BLaER1 treated with 17β-estradiol and CSF1 and Interleukin-3, amounts not matched to agents 10 nM and 100 nM (cell line): ENCODE results near the gene ABHD14A.

Experiments used
- H3K27ac ChIP-seq, 11 experiments: shearing (Covaris generic); formaldehyde crosslinking; 2 replicates each; pipeline ENCODE4 v1.8.1; 2022
- H3K27me3 ChIP-seq, 11 experiments: shearing (Covaris generic); formaldehyde crosslinking; 2 replicates each; pipeline ENCODE4 v1.8.1; 2022
- H3K36me3 ChIP-seq, 11 experiments: shearing (Covaris generic); formaldehyde crosslinking; 2 replicates each; pipeline ENCODE4 v1.8.1; 2022
- H3K4me1 ChIP-seq, 10 experiments: shearing (Covaris generic); formaldehyde crosslinking; 2 replicates each; pipeline ENCODE4 v1.8.1; 2022
- H3K4me2 ChIP-seq, 11 experiments: shearing (Covaris generic); formaldehyde crosslinking; 2 replicates each; pipeline ENCODE4 v1.8.1; 2022
- H3K4me3 ChIP-seq, 10 experiments: shearing (Covaris generic); formaldehyde crosslinking; 2 replicates each; pipeline ENCODE4 v1.8.1; 2022
- H3K9ac ChIP-seq, 11 experiments: shearing (Covaris generic); formaldehyde crosslinking; 2 replicates each; pipeline ENCODE4 v1.8.1; 2022
- H3K9me3 ChIP-seq, 11 experiments: shearing (Covaris generic); formaldehyde crosslinking; replicated peaks in 1 of 11; 2 replicates each; pipeline ENCODE4 v1.8.1; 2022
- H4K20me1 ChIP-seq, 11 experiments: shearing (Covaris generic); formaldehyde crosslinking; 2 replicates each; pipeline ENCODE4 v1.8.1; 2022
- Cebpa-rat ChIP-seq, 11 experiments: shearing (Covaris generic); IDR thresholded peaks; 2 replicates each; pipeline ENCODE4 v1.8.1; 2022

The ABHD14A gene

GRCh38 chr3:52026041-52026440, 51.2 kb downstream of the ABHD14A start:
- peaks cover 0 to 3% (median 0%) of the 10 kb centered on the region in 11 experiments; a peak in 2 of 22 replicates for H3K9me3 ChIP-seq
- no peak overlapping the region for H3K4me3 ChIP-seq
- H3K27me3 ChIP-seq, result no peaks in the 10 kb centered on the region
- peak overlapping the region in 10 of 11 experiments; percentile 27 to 98 (median 88); a peak in 15 of 22 replicates for H3K4me2 ChIP-seq
- no peaks in the 10 kb centered on the region for H3K36me3 ChIP-seq
- TF ChIP-seq Cebpa-rat (IDR thresholded peaks at IDR 0.05), result no peak
- no peaks in the 10 kb centered on the region for H4K20me1 ChIP-seq
- H3K4me1 ChIP-seq, result peaks cover 55 to 88% (median 76%) of the 10 kb centered on the region in 10 experiments
- no peak overlapping the region for H3K9ac ChIP-seq
- H3K27ac ChIP-seq, result peak overlapping the region in 1 of 11 experiments; percentile 40; a peak in 3 of 22 replicates

DNA sequence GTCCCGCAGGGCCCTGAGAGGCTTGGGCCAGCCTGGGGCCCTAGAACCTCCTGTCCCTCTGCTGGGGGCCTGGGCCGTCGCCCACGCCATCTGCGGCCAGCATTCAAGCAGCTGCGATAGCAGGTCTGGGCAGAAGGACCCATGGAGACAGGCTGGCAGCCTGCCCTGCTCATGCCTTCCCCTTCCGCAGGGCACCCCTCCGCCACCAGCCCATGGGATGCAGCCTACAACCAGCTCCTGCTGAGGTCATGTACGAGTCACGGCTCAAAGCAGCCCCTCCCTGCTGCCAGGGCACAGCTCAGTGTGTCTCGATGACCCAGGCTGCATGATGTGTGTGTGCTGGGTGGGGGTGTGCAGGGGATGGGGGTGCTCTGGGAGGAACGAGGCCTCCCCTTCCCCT, 53.7 kb downstream of the ABHD14A start:
- Histone ChIP-seq H3K27ac (peak overlapping the region in 2 of 11 experiments; percentile 11 to 12; a peak in 1 of 22 replicates), H3K36me3 (no peaks in the 10 kb centered on the region), H3K9ac (0 out of 22 replicates have a peak overlapping the region, but pooled peaks of 2 of the 11 experiments have one; percentile 23 to 28), H3K4me2 (peak overlapping the region; percentile 46 to 76 (median 60)), H3K27me3 (no peaks in the 10 kb centered on the region), H3K9me3 (peaks cover 0 to 15% (median 0%) of the 10 kb centered on the region in 11 experiments; a peak in 3 of 22 replicates), H4K20me1 (no peaks in the 10 kb centered on the region), H3K4me3 (no peak overlapping the region), H3K4me1 (peaks cover 30 to 73% (median 51%) of the 10 kb centered on the region in 10 experiments)
- no peak for TF ChIP-seq Cebpa-rat (IDR thresholded peaks at IDR 0.05)

DNA sequence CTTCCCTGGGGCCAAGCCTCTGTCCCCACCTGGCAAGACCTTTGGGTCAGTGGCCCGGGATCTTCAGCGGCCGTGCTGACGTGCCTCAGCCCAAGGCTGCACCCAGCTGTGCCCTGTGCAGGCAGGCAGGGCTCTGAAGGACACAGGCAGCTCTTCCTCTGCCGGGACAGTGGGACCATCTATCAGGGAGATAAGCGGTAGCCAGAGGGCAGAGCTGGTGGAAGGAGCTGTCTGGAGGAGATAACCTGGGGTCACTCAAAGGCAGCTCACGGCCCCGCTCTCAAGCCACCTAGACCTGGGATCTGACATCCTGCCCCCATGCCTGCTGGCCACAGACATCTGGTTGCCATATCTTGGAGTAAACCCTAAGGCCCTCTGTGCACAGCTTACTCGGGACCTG, 54.2 kb downstream of the ABHD14A start:
- no peak overlapping the region for H3K9ac ChIP-seq
- peaks cover 25 to 68% (median 46%) of the 10 kb centered on the region in 10 experiments for H3K4me1 ChIP-seq
- H3K4me2 ChIP-seq, result peak overlapping the region; percentile 46 to 76 (median 60); a peak in 21 of 22 replicates
- peak overlapping the region in 3 of 11 experiments; percentile 10 to 12 (median 11); a peak in 1 of 22 replicates for H3K27ac ChIP-seq
- no peak for TF ChIP-seq Cebpa-rat (IDR thresholded peaks at IDR 0.05)
- peaks cover 0 to 15% (median 0%) of the 10 kb centered on the region in 11 experiments; a peak in 3 of 22 replicates for H3K9me3 ChIP-seq
- no peak overlapping the region for H3K4me3 ChIP-seq
- H4K20me1 ChIP-seq, result no peaks in the 10 kb centered on the region
- no peaks in the 10 kb centered on the region for H3K36me3 ChIP-seq
- no peaks in the 10 kb centered on the region for H3K27me3 ChIP-seq

GRCh38 chr3:52029535-52029934, 54.7 kb downstream of the ABHD14A start:
- Histone ChIP-seq H3K27me3 (no peaks in the 10 kb centered on the region), H3K9ac (no peak overlapping the region), H3K9me3 (peaks cover 0 to 15% (median 0%) of the 10 kb centered on the region in 11 experiments; a peak in 3 of 22 replicates), H4K20me1 (no peaks in the 10 kb centered on the region), H3K4me1 (peaks cover 20 to 63% (median 41%) of the 10 kb centered on the region in 10 experiments), H3K4me2 (peak overlapping the region in 10 of 11 experiments; percentile 22 to 76 (median 62); a peak in 11 of 22 replicates), H3K4me3 (no peak overlapping the region), H3K36me3 (no peaks in the 10 kb centered on the region), H3K27ac (peak overlapping the region in 1 of 11 experiments; percentile 10; a peak in 1 of 22 replicates)
- TF ChIP-seq Cebpa-rat (IDR thresholded peaks at IDR 0.05), result no peak
